Fibroblast of villous mesenchyme (primary cell): ENCODE results near the gene BMP8B. TPM values are rescaled to one million over a fixed set of nuclear protein-coding genes. Genes with fewer than 3 reads are reported as not detected.

ENCODE experiments used
- DNase-seq: peaks from one replicate; pipeline ENCODE4 v3.0.0-alpha.2; 2010; ENCODE audit warnings: low read depth
- H3K4me3 ChIP-seq: 2 replicates; pipeline ENCODE4 v1.5.1; 2011; ENCODE audit warnings: low read depth, mild to moderate bottlenecking, low read length
- CTCF ChIP-seq: IDR thresholded peaks from 2 replicates; pipeline ENCODE4 v1.5.1; 2012; ENCODE audit warnings: low read depth, mild to moderate bottlenecking, low read length; ENCODE audit not compliant: insufficient read depth
- total RNA-seq: library from RNA; depleted of rRNA; stranded (reverse); fragments of >200 nt; gene quantifications from 2 replicates; pipeline ENCODE4 v1.2.3, GENCODE V29; 2012

Gene BMP8B
- total RNA-seq, 1 donor = under 0.01 TPM

GRCh38 chr1:39761557-39762260, 27.0 kb downstream of the BMP8B start:
- no peak for DNase-seq
- no peak for TF ChIP-seq CTCF
- no peak overlapping the region for H3K4me3 ChIP-seq

- TF ChIP-seq CTCF = no peak
- no peak overlapping the region for H3K4me3 ChIP-seq
- no peak for DNase-seq
These were observed 27.6 kb downstream of the BMP8B start for GRCh38 chr1:39761016-39761415.

- no peak for TF ChIP-seq CTCF
- H3K4me3 ChIP-seq = no peak overlapping the region
- no peak for DNase-seq
These were observed 28.3 kb downstream of the BMP8B start for GRCh38 chr1:39760074-39761008.

- no peak for TF ChIP-seq CTCF
- H3K4me3 ChIP-seq = no peak overlapping the region
- DNase-seq = no peak
These were observed 29.3 kb downstream of the BMP8B start for GRCh38 chr1:39759436-39759726.

GRCh38 chr1:39758556-39759435, 29.9 kb downstream of the BMP8B start:
- no peak overlapping the region for H3K4me3 ChIP-seq
- TF ChIP-seq CTCF = no peak
- no peak for DNase-seq

- no peak overlapping the region for H3K4me3 ChIP-seq
- TF ChIP-seq CTCF = no peak
- DNase-seq = no peak
These were observed 31.2 kb downstream of the BMP8B start for GRCh38 chr1:39757501-39757900.
